OCI-LY3 (cell line): ENCODE measurements around the gene CCDC74B.
"Not testable (repeated sequence)": the region's sequence is repeated elsewhere in the genome, so short reads cannot be mapped to it uniquely, and the experiment has no call there.

Source experiments
- H2AFZ ChIP-seq: fragments of 200-600, 300-600 bp; shearing (Covaris generic); 2 replicates; pipeline ENCODE4 v1.6.0; 2014; ENCODE audit warnings: antibody characterized with exemption, low read depth, low read length
- H3K27ac ChIP-seq: fragments of 200-600, 300-600 bp; sonication (generic); 2 replicates; pipeline ENCODE4 v1.5.1; 2014; ENCODE audit warnings: mild to moderate bottlenecking, low read length, moderate library complexity, mixed read lengths
- H3K27me3 ChIP-seq: fragments of 200-600, 300-600 bp; sonication (generic); 2 replicates; pipeline ENCODE4 v1.6.1; 2014; ENCODE audit warnings: low read depth, low read length, mixed read lengths
- H3K36me3 ChIP-seq: fragments of 200-600, 300-600 bp; sonication (generic); replicated peaks from 2 replicates; pipeline ENCODE3; 2014; ENCODE audit warnings: low read depth, low read length, mixed read lengths
- H3K4me1 ChIP-seq: fragments of 300-600, 200-600 bp; sonication (generic); 2 replicates; pipeline ENCODE4 v1.6.1; 2014; ENCODE audit warnings: low read length, mixed read lengths
- H3K4me2 ChIP-seq: fragments of 200-600, 300-600 bp; sonication (generic); 2 replicates; pipeline ENCODE4 v1.6.1; 2014; ENCODE audit warnings: low read length, mixed read lengths
- H3K4me3 ChIP-seq: fragments of 300-600, 200-600 bp; sonication (generic); 2 replicates; pipeline ENCODE4 v1.5.1; 2014; ENCODE audit warnings: antibody characterized with exemption, mild to moderate bottlenecking, low read length, moderate library complexity
- H3K79me2 ChIP-seq: fragments of 300-600, 200-600 bp; shearing (Covaris generic); 2 replicates; pipeline ENCODE4 v1.6.1; 2014; ENCODE audit warnings: mild to moderate bottlenecking, low read length, mixed read lengths
- H3K9ac ChIP-seq: fragments of 300-600, 200-600 bp; shearing (Covaris generic); 2 replicates; pipeline ENCODE4 v1.6.0; 2014; ENCODE audit warnings: mild to moderate bottlenecking, low read length, moderate library complexity
- H3K9me3 ChIP-seq: fragments of 200-600, 300-600 bp; shearing (Covaris generic); 2 replicates; pipeline ENCODE4 v1.6.1; 2014; ENCODE audit warnings: low read length, mixed read lengths; ENCODE audit not compliant: insufficient read depth
- H4K20me1 ChIP-seq: fragments of 200-600, 300-600 bp; sonication (generic); 2 replicates; pipeline ENCODE4 v1.6.1; 2016; ENCODE audit warnings: low read length, mixed read lengths; ENCODE audit not compliant: insufficient read depth
- CTCF ChIP-seq: fragments of 200-600, 300-600 bp; sonication (generic); IDR thresholded peaks from 2 replicates; pipeline ENCODE4 v1.5.1; 2014; ENCODE audit warnings: antibody characterized with exemption, low read length, low read depth
- EZH2phosphoT487 ChIP-seq: fragments of 200-600 bp; shearing (Covaris generic); IDR thresholded peaks from 2 replicates; pipeline ENCODE4 v1.6.1; 2018; ENCODE audit warnings: antibody characterized with exemption, mixed run types, low read depth

The CCDC74B gene

GRCh38 chr2:130174866-130175265, 30.0 kb upstream of the CCDC74B start:
- not testable (repeated sequence) for H3K4me2 ChIP-seq, H3K9me3 ChIP-seq, H3K27me3 ChIP-seq, H3K4me1 ChIP-seq, H3K4me3 ChIP-seq, H3K36me3 ChIP-seq, H2AFZ ChIP-seq, H3K9ac ChIP-seq, H4K20me1 ChIP-seq
- peak overlapping the region; percentile 28 for H3K27ac ChIP-seq
- H3K79me2 ChIP-seq, result peaks cover 50% of the 10 kb centered on the region

- Histone ChIP-seq H3K79me2 (peaks cover 3% of the 10 kb centered on the region; the same call in 1 of the 2 replicates), H3K9ac (no peak overlapping the region), H3K27ac (no peak overlapping the region), H2AFZ (no peak overlapping the region), H3K4me2 (no peak overlapping the region), H3K27me3 (no peaks in the 10 kb centered on the region), H3K36me3 (peaks cover 4% of the 10 kb centered on the region), H4K20me1 (no peaks in the 10 kb centered on the region), H3K4me1 (no peaks in the 10 kb centered on the region), H3K9me3 (no peaks in the 10 kb centered on the region), H3K4me3 (no peak overlapping the region)
- no peak for TF ChIP-seq EZH2phosphoT487
- no peak for TF ChIP-seq CTCF
These were observed 25.0 kb upstream of the CCDC74B start for GRCh38 chr2:130169896-130170295.

GRCh38 chr2:130169163-130169562, 24.3 kb upstream of the CCDC74B start:
- H3K27ac ChIP-seq, H3K4me3 ChIP-seq, H3K4me2 ChIP-seq, H3K9ac ChIP-seq, H3K79me2 ChIP-seq, H4K20me1 ChIP-seq, H3K9me3 ChIP-seq, H3K4me1 ChIP-seq, H2AFZ ChIP-seq, H3K27me3 ChIP-seq, H3K36me3 ChIP-seq: not testable (repeated sequence)

GRCh38 chr2:130166611-130167010, 21.7 kb upstream of the CCDC74B start:
- H4K20me1 ChIP-seq, H3K36me3 ChIP-seq, H3K27ac ChIP-seq: not testable (repeated sequence)

GRCh38 chr2:130165293-130166016, 20.5 kb upstream of the CCDC74B start:
- Histone ChIP-seq H3K9me3 (no peaks in the 10 kb centered on the region), H3K4me1 (no peaks in the 10 kb centered on the region), H3K36me3 (peaks cover 4% of the 10 kb centered on the region), H3K9ac (no peak overlapping the region), H3K27ac (no peak overlapping the region), H2AFZ (no peak overlapping the region), H3K79me2 (no peaks in the 10 kb centered on the region), H3K27me3 (no peaks in the 10 kb centered on the region), H3K4me2 (no peak overlapping the region), H3K4me3 (no peak overlapping the region), H4K20me1 (no peaks in the 10 kb centered on the region)
- TF ChIP-seq CTCF, result no peak
- TF ChIP-seq EZH2phosphoT487, result no peak

More at GRCh38 chr2:130166611-130167010, 21.7 kb upstream of the CCDC74B start:
- not testable (repeated sequence) for H3K4me2 ChIP-seq, H3K79me2 ChIP-seq, H2AFZ ChIP-seq, H3K9me3 ChIP-seq, H3K27me3 ChIP-seq, H3K9ac ChIP-seq, H3K4me3 ChIP-seq, H3K4me1 ChIP-seq
